SJSA1 (cell line): Measurements from ENCODE around the gene MAP3K19. TPM values are rescaled to one million over a fixed set of nuclear protein-coding genes. Genes with fewer than 3 reads are reported as not detected.

ENCODE experiments used
- DNase-seq, 2 experiments: peaks; one replicate each; pipeline ENCODE4 v3.0.0-alpha.2; 2015 to 2020; ENCODE audit warnings: low spot score in 2 of 2, low read depth in 1 of 2
- H3K27ac ChIP-seq: fragments of 250-450 bp; sonication (Bioruptor Pico); 2 replicates; pipeline ENCODE4 v1.5.1; 2020; ENCODE audit warnings: mild to moderate bottlenecking, moderate library complexity
- H3K27me3 ChIP-seq: fragments of 250-450 bp; sonication (Bioruptor Pico); replicated peaks from 2 replicates; pipeline ENCODE4 v1.5.1; 2020; ENCODE audit warnings: mild to moderate bottlenecking, moderate library complexity
- H3K36me3 ChIP-seq: fragments of 250-450 bp; sonication (Bioruptor Pico); 2 replicates; pipeline ENCODE4 v1.5.1; 2020; ENCODE audit warnings: mild to moderate bottlenecking
- H3K4me1 ChIP-seq: fragments of 250-450 bp; sonication (Bioruptor Pico); replicated peaks from 2 replicates; pipeline ENCODE4 v1.6.1; 2021; ENCODE audit warnings: mild to moderate bottlenecking
- H3K4me3 ChIP-seq: fragments of 250-450 bp; sonication (Bioruptor Pico); 2 replicates; pipeline ENCODE4 v1.5.1; 2020; ENCODE audit warnings: mild to moderate bottlenecking
- H3K9me3 ChIP-seq: fragments of 250-450 bp; sonication (Bioruptor Pico); replicated peaks from 2 replicates; pipeline ENCODE4 v1.5.1; 2020; ENCODE audit warnings: mild to moderate bottlenecking
- total RNA-seq: library from RNA; depleted of rRNA; stranded (reverse); fragments of >200 nt; shearing (Covaris generic); gene quantifications from 2 replicates; pipeline ENCODE4 v1.2.3, GENCODE V29; 2014; rRNA removed

MAP3K19 gene
- total RNA-seq, 1 experiment from 2014 or later: 0.08 TPM

- H3K9me3 ChIP-seq: no peaks in the 10 kb centered on the region
- H3K4me1 ChIP-seq: peaks cover 3% of the 10 kb centered on the region; the same call in 1 of the 2 replicates
- no peaks in the 10 kb centered on the region for H3K27me3 ChIP-seq
- no peak for DNase-seq
- peaks cover 49% of the 10 kb centered on the region for H3K36me3 ChIP-seq
- no peak overlapping the region for H3K4me3 ChIP-seq
- no peak overlapping the region for H3K27ac ChIP-seq
These were observed 122.3 kb downstream of the MAP3K19 start for GRCh38 chr2:134924912-134925311.

GRCh38 chr2:134919341-134920210, 127.7 kb downstream of the MAP3K19 start:
- DNase-seq: peak in 1 of 2 experiments; percentile 52
- Histone ChIP-seq H3K36me3 (peaks cover 36% of the 10 kb centered on the region), H3K4me1 (peaks cover 8% of the 10 kb centered on the region)

GRCh38 chr2:134918526-134919340, 128.5 kb downstream of the MAP3K19 start, which contains the start of gene CCNT2:
Gene CCNT2 (plus strand): TSS chr2:134918822. CDS start chr2:134918855, 33 bp downstream.
- peak; percentile 98 to 99 for DNase-seq
- Histone ChIP-seq H3K27ac (peak within 1 kb of the TSS; percentile 96), H3K4me1 (peaks cover 8% of the 10 kb centered on the region), H3K27me3 (no peaks in the 10 kb centered on the region), H3K9me3 (no peaks in the 10 kb centered on the region), H3K36me3 (peaks cover 27% of the 10 kb centered on the region), H3K4me3 (peak within 1 kb of the TSS; percentile 90)

More at GRCh38 chr2:134919341-134920210, 127.7 kb downstream of the MAP3K19 start:
- Histone ChIP-seq H3K4me3 (peak overlapping the region; percentile 90), H3K9me3 (no peaks in the 10 kb centered on the region), H3K27ac (peak overlapping the region; percentile 96), H3K27me3 (no peaks in the 10 kb centered on the region)

GRCh38 chr2:134917888-134918525, 129.2 kb downstream of the MAP3K19 start:
- Histone ChIP-seq H3K27ac (peak overlapping the region; percentile 67), H3K9me3 (no peaks in the 10 kb centered on the region), H3K4me3 (peak overlapping the region; percentile 90), H3K27me3 (no peaks in the 10 kb centered on the region), H3K36me3 (peaks cover 22% of the 10 kb centered on the region), H3K4me1 (peaks cover 8% of the 10 kb centered on the region)
- DNase-seq: peak in 1 of 2 experiments; percentile 92

- Histone ChIP-seq H3K27ac (peak overlapping the region; percentile 67), H3K9me3 (no peaks in the 10 kb centered on the region; the same call in 1 of the 2 replicates), H3K4me1 (peaks cover 8% of the 10 kb centered on the region), H3K36me3 (peaks cover 17% of the 10 kb centered on the region), H3K4me3 (peak overlapping the region; percentile 90), H3K27me3 (no peaks in the 10 kb centered on the region)
- DNase-seq: no peak
These were observed 129.8 kb downstream of the MAP3K19 start for GRCh38 chr2:134917360-134917865.

Other genes with a start within 250 kb of the MAP3K19 start
- not detected in 2 replicates for gene ACMSD, start 208.8 kb downstream of the MAP3K19 start, total RNA-seq
- gene CCNT2, start 128.6 kb downstream of the MAP3K19 start, total RNA-seq: 13.1 and 31.9 TPM in 2 replicates
- 56.5 and 58.9 TPM in 2 replicates for gene RAB3GAP1, start 4.8 kb upstream of the MAP3K19 start, total RNA-seq